Activated CD8-positive, alpha-beta memory T cell treated with anti-CD3 and anti-CD28 coated beads for 24 hours (primary cell): ENCODE data around the gene KLK6.

Experiments used
- DNase-seq: peaks from one replicate; pipeline ENCODE4 v3.0.0-alpha.2; 2020

KLK6 gene

DNA sequence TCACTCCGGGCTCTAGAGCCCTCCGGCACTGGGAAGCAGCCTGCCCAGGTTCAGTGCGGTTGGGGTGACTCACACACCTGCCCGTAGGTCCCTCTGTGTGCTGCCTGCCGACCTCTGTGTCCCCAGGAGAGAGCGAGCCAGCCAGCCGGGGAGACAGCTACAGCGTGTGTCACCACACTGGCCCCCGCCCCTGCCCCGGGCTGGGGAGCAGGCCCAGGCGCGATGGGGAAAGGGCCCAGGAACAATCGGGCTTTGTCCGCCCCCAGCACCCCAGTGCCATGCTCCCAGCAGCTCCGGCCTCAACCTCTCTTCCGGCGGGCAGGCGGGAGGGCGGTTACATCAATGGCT, at the start of gene KLK6:
TSS of gene KLK6 (minus strand) at position 179 of the 348 bp plus-strand sequence. CDS start 1,487 bp downstream, outside the sequence.
- no peak for DNase-seq

DNA sequence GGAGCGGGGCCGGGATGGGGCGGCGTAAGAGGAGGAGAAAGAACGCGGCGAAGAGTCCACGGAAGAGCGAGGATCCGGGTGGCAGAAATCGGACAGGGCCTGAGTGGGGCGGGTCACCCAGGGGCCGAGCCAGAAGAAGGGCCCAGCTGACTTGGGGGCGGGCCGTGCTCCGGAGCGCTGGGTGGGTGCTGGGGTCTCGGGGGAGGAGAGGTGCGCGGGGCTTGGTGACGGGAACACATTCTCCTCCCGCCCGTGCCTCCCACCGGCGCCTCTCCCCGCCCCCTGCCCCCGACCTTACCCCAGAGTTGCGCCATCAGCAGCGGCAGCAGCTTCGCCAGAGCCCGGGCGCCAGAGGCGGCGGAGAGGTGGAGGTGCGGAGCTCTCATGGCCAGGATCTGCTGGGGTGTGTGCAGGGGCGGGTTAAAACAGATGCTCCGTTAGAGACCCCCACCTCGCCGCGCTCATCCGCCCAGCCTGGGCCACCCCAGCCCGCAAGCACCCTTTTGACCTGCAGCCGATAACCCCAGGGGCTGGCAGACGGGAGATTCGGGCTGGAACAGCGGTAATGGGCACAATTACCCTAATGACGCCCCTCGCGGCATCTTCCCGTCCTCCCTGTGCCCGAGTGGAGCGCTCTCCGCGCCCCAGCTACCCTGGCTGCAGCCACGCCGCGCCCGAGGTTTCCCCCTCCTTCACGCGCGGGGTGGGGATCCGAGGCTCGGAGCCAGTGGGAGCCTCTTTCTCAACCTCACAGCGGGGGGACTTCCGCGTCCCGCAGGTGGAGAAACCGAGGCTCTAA, 49.6 kb upstream of the KLK6 start:
- DNase-seq: no peak

DNA sequence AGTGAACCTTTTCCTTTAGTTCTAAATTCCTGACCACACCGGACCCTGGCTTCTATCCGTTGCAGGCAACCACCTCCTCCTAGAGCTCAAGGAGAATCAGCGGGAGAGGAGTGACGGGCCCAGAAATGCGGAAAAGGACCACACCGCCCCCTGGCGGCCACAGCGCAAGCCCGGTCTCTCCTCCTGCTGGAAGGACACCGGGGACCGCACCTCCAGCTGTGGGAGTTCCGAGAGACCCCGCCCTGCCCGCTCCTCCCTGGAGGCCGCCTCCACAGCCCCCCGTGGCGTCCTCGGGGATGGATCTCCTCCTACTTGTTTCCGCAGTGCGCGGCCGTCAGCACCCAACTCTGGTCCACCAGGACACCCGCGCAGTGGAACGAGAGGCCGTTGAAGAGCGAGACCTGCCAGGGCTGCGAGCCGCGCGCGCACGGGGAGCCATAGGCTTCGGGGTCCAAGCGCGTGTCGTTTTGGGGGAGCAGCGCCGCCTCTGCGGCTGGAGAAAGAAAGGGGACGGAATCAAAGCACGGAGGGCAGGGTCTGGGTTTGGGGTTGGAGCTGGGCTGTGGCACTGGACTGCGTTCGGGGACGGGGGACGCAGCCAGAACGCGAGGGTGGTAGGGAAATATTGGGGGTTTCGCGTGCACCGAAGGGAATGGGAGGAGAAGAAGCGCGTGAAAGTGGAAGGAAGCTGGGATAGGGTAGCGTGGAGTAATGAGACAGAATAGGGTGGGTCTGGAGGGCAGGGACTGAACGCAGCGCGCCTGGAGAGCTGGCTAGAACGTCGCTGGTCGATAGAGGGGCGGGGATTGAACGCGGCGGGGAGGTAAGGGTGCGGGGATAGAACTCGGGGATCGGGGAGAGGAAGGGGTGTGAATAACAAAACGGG, 47.6 kb upstream of the KLK6 start:
- peak; percentile 82 for DNase-seq

DNA sequence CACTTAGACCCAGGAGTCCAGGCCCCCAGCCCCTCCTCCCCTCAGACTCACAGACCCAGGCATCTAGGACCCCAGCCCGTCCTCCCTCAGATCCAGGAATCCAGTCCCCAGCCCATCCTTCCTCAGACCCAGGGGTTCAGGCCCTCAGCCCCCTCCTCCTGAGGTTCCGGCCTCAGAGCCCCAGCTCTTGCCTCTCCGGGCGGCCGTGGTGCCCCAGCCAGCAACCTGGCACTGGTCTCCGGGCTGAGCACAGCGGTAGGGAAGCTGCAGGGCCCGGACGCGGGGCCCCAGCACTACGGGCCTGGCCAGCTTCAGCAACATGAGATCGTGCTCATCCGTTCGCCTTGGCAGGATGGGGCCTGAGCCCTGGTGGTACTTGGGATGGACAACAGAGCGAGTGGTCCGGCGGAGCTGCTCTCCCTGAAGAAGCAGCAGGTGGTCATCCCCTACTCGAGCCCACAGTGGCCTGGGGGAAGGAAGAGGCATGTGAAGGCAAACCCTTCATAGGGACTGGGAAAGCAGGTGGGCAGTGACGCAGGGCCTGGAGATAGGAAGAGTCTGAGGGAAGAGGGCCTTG, 46.4 kb upstream of the KLK6 start:
- DNase-seq: no peak

DNA sequence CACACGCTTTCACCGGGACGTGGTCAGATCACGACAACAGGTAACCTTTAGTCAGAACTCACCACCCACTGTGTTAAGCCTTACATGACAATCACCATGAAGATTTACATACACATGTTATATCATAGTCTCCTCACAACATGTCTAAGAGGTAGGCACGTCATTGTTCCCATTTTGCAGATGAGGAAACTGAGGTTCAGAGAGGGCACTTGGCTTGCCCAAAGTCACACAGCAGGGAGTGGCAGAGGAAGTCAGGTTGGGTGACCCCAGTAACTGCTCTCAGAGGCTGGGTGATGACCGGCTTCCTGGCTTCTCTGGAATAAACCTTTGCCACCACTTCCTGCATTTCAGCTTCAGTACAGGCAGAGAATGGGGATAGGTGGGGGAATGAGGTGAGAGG, 44.9 kb upstream of the KLK6 start:
- no peak for DNase-seq

DNA sequence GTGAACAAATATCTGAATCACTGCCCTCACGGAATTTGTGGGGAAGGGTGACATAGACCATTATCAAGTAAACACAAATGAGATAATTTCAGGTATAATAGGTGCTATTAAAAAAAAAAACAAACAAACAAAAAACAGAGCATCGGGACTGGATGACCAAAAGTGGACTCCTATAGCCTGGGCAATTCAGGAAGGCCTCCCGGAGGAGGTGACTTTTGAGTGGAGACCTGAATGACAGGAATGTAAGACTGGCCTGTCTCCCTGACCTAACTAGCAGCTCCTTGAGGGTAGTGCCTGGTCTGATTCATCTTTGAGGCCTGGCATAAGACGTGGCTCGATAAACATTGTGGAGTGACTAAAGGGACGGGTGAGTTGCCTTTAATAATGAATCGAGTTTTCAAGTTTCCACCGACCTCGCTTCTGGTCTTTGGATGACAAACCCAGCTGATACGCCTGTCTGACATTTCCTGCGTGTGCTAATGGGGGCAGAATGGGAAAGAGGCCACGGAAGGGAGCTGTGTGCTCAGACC, 43.3 kb upstream of the KLK6 start:
- no peak for DNase-seq

DNA sequence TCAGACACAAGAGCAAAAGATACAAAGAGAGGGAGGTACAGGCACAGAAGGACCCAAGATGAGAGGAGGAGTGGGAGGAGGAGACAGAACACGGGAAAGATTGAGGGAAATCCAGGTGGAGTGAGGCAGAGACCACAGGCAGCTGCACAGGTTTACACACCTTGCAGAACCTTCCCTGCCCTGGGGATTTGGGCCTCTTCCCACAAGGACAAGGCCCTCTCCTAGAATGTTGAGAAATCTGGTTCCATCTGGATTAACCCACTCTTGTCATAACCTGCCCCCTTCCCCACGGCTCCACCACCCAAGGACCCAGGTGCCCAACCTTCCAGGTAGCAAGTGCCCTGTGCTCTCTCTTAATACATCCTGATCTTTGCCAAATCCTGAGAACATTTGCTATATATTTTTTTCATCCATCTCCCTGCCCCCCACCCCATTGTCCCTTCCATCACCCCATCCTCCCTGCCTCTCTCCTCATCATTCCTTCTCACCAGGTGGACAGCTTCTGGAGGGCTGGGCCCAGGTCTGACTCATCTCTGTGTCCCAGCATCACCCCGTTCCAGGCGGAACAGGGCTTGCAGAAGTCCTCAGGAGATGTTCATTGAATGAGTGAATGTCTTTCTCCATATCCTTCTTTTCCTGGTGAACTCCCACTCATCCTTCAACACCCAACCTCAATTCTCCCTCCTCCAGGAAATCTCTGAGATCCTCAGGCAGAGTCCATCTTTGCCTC, 40.8 kb upstream of the KLK6 start:
- DNase-seq: no peak

DNA sequence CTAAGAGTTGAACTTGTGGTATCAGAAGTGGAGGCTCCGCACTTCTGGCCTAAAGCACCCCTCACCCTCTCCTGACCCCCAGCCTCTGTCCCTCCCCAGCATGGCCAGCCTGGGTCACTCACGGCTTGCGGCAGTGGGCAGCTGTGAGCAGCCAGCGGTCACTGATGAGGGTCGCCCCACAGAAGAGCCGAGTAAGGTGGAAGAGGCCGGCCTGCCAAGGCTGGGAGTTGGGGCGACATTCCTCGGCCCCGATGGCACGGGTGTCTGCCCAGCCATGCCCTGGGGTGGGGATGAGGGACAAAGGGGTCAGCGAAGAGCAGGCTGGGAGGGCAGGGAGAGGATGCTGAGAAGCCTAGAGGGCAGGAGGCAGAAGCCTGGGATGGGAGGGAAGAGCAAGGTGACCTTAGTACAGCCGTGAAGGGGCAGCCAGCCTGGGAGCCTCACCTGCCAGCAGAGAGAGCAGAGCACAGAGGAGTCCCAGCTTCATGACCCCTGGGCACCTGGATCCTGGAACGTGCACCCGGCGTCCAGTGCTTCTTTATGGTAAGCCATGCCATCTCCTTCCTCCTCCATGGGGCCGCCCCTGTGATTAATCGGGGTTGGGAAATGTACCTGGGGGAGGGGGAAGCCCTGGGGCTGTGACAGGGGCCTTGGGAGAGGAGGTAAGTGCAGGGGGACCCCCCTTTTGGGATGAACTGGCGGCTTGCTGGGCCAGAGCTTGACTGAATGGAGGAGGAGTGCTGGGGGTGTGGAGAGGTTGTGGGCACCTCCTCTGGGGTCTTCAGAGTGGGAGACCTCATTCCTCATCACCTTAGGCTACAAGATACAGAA, 39.9 kb upstream of the KLK6 start:
- no peak for DNase-seq

DNA sequence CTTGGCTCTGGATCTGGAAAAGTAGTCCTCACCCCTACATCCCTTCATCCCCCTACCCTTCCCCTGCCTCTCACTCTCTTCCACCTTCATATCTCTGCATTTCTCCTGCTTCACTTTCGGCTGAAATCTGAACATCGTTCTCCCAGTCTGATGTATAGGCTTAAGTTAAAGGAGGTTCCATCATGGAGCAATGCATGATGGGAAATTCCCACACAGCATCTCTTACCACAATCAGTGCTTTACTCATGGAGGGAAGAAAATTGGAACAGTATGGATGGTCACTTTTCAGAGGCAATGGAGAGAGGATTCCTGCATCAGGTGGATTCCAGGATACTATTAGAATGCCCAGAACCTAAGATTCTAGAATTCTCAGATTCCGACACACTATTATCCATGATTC, 38.1 kb upstream of the KLK6 start:
- DNase-seq: no peak

DNA sequence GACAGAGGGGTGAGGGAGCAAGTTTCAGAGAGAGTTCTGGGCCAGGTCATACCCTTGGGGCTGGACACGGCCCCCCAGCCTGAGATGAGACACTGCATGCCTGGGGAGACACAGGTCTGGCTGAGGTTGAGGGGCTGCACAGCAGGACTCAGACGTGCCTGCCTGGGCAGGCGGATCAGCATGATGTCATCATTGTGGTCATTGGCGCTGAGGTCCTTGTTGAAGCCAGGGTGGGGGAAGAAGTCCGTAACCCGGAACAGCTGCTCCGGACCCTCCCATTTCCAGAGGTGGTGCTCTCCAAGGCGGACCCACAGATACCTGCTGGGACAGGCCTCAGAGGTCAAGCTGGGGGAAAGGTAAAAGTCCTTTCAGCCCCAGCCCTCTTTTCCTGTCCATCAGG, 37.0 kb upstream of the KLK6 start:
- no peak for DNase-seq

DNA sequence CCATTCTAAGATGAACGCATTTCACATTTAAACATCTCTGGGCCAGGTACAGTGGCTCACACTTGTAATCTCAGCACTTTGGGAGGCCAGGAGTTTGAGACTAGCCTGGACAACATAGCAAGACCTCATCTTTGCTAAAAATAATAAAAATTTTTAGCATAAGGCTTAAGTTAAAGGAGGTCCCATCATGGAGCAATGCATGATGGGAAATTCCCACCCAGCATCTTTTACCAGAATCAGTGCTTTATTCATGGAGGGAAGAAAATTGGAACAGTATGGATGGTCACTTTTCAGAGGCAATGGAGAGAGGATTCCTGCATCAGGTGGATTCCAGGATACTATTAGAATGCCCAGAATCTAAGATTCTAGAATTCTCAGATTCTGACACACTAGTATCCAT, 35.9 kb upstream of the KLK6 start:
- DNase-seq: no peak

DNA sequence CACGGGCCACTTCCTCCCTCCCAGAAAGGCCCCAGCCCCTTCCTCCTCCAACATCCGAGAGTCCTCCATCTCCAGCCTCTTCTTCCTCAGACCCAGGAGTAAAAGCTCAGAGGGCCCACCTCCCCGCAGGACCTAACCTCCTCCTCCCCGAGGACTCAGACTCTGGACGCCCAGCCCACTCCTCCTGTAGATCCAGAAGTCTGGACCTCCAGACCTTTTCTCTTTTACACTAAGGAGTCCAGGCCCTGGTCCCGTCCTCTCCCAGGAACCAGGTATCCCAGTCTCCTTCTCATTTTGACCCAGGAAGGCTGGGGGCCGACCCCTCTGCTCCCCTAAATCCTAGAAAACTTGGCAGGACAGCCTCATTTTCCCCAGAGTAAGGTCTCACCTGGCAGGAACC, 33.9 kb upstream of the KLK6 start:
- no peak for DNase-seq

DNA sequence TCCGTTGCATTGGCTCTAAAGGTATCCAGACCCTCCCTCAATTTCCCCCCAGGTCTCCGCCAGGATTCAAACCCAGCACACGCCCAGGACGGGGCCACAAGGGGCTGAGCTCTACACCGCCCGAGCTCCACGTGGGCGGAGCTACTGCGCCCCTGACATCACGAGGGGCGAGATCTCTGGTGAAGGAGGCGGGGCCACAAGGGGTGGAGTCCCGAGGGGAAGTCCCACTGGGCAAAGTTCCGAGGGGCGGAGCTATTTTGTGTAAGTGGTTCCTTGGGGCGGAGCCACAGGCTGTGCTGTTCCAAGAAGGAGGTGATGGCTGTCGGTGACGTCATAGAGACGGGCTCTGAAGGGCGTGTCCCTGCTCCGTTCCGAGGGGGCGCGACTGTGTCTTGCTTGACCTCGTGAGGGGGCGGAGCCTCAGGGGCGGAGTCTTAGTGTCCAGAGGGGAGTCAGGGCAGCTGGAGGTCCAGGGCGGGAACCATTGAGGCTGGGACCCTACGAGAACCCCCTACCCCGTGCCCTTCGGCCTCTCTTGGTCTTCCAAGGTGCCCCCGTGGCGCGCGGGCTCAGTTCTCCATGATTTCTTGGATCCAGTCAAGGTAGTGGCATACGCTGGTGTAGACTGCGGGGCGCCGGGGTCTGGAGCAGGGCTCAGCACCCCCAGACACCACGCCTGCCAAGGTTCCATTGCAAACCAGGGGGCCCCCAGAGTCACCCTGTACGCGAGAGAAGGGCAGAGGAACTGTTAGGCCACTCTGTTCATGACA, 33.3 kb upstream of the KLK6 start:
- no peak for DNase-seq

DNA sequence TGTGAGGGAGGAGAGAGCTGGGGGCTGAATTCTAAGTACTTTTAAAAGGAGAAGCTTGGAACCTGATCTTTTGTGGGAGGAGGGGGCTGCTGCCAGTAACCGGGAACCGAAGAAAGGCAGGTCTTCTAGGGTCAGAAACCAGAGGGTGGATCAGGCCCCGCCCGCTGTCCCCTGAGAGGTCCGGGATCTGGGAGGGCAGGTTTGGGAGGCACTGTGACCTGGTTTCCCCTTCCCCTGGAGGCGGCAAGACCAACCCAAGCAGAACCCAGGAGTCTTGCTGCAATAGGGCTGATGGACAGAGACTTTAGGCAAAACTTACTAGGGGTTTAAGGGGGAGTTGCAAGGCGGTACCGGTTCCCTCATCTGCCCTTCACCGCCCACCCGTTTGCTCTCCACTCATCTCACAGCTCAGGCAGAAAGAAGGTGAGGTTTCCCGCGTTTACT, 32.7 kb upstream of the KLK6 start:
- DNase-seq: no peak

DNA sequence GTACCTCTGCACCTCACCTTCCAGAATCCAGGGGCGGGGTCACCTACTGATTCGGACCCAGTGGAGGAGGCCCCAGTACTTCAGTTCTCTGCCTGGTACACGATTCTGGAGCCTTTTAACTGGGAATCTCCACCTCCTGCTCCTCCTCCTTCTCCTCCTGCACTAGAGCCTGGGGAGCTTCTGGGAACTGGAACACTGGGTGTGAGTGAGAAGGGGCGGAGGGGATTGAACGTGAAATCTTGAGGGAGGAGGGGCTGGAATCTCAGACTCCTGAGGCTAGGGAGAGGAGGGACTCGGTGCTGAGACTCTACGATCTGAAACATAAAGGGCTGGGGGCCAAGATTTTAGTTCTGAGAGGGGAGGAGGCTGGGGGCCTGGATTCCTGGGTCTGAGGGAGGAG, 32.1 kb upstream of the KLK6 start, which contains the start of gene KLK8:
TSS of gene KLK8 (minus strand) at position 90 of the 400 bp plus-strand sequence. CDS start 437 bp downstream, outside the sequence.
- no peak for DNase-seq

DNA sequence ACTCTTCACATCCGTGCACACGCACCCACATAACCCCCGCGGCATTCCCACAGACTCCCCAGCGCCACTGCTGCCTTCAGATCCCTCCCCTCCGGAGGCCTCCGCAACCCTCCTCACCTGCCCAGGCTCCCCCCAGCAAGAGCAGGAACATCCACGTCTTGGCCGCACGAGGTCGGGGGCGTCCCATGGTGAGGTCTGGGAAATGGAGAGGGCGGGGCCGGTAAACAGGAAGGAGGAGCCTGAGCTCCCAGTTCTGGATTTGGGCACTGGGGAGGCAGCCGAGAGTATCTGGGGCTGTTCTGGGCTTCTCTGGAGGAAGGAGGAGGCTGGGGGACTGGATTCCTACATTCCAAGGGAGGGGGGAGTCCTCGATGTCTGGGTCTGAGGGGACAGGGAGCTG, 31.6 kb upstream of the KLK6 start:
- DNase-seq: no peak

DNA sequence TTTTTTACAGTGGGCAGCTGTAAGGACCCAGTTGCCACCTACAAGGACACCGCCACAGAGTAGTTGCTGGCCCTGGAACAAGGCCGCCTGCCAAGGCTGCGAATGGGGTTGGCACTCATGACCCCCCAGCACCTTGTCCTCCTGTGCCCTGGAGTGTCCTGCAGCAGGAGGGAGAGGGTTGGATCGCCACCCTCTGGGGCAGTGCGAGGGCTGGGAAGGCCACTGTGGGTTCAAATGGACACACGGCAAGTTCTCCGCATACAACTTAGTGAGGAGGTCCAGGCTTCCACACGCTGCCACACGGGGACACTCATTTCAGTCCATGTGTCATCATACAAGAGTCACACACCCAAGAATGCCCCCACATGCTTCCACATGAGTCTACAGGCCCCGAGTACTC, 31.0 kb upstream of the KLK6 start:
- no peak for DNase-seq

DNA sequence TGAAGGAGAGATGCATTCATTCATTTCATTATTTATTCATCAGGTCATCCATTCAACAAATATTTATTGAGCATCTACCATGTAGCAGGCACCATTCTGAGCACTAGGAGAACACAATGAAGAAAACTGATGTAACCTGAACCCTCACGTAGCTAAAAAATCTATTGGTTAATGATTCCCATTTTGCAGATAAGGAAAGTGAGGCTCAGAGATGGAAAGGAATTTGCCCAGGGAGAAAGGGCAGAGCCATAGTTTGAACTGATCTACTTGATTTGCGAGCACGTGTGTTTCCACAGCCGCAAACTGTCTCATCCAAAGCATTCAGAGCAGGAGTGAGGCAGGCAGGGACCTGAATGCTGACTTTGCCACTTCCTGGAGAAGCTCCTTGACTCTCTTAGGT, 29.3 kb upstream of the KLK6 start:
- no peak for DNase-seq

DNA sequence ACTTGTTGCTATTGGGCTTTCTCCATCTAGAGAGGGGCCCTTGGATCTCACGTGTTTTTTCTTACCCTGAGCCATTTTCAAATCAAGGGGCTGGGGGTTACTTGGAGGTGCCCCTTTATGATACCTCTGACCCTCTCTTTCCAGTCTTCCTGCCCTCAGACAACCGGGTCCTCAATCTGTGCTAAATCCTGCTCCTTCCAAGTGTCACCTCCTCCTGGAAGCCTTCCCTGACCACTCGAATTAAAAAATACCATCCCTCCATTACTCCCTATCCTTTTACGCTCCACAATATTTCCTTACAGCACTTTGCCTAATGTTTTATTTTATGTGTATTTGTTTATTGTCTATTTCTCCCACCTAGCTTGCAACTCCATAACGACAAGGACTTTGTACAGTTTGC, 28.7 kb upstream of the KLK6 start:
- no peak for DNase-seq

DNA sequence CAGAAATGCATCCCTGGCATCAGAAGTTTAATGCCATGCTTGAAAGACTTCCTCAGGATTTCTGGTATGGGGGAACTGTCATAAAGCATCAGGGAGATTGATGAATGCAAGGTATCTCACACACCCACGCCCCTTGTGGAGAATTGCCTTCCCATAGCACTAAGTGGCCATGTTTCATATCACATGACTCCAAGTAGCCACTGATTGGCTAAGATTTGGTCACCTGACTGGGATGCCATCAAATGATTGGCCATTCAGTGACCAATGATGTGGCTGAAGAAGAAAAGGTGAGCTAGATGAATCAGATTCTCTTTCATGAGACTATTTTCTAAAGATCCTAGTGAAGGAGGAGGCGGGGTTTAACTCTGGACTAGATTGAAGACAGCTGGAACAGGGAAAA, 24.7 kb upstream of the KLK6 start:
- DNase-seq: no peak

DNA sequence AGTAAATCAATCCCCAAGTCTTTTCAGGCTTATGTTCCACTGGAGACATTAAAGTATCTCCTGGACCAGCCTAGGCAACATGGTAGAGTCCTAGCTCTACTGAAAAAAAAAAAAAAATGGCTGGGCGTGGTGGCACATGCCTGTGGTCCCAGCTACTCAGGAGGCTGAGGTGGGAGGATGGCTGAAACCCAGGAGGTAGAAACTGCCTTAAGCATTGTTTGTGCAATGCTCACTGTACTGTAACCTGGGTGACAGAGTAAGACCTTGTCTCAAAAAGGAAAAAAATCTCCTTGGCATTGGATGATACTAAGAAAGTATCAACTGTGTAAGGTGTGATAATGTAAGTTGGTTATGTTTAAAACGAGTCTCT, 23.3 kb upstream of the KLK6 start:
- no peak for DNase-seq
